GM12891 (cell line): ENCODE results near the gene HTR1B. TPM values are rescaled to one million over a fixed set of nuclear protein-coding genes. Genes with fewer than 3 reads are reported as not detected.

Experiments used
- DNase-seq: peaks from one replicate; pipeline ENCODE4 v3.0.0; 2011; ENCODE audit warnings: low spot score; ENCODE audit not compliant: insufficient read length
- FAIRE-seq: peaks from 2 replicates; lab custom pipeline; 2011; peaks lifted over from hg19 to GRCh38; lab: Jason Lieb, UNC
- PAX5 ChIP-seq: IDR thresholded peaks from 2 replicates; pipeline ENCODE4 v1.6.1; 2011; ENCODE audit warnings: low read length, moderate library complexity, mild to moderate bottlenecking; ENCODE audit not compliant: insufficient read depth, severe bottlenecking
- POLR2A ChIP-seq: IDR thresholded peaks from 2 replicates; pipeline ENCODE4 v1.6.1; 2011; ENCODE audit warnings: low read depth, low read length, control low read depth
- POLR2AphosphoS5 ChIP-seq: IDR thresholded peaks from 2 replicates; pipeline ENCODE4 v1.6.1; 2011; ENCODE audit warnings: low read depth, low read length, control low read depth
- POU2F2 ChIP-seq: IDR thresholded peaks from 2 replicates; pipeline ENCODE4 v1.6.1; 2011; ENCODE audit warnings: low read depth, mild to moderate bottlenecking, control low read depth, low read length, moderate library complexity
- SPI1 ChIP-seq: IDR thresholded peaks from 2 replicates; pipeline ENCODE4 v1.6.1; 2011; ENCODE audit warnings: low read depth, low read length, control low read depth
- TAF1 ChIP-seq: IDR thresholded peaks from 2 replicates; pipeline ENCODE4 v1.6.1; 2011; ENCODE audit warnings: low read depth, low read length, control low read depth
- polyA plus RNA-seq: library from polyadenylated mRNA; unstranded; fragments of >200 nt; gene quantifications from one replicate; pipeline ENCODE4 v1.2.1, GENCODE V29; 2012; ENCODE audit warnings: low read depth, missing spikeins, inconsistent platforms; ENCODE audit not compliant: missing spikeins

HTR1B gene, protein sequence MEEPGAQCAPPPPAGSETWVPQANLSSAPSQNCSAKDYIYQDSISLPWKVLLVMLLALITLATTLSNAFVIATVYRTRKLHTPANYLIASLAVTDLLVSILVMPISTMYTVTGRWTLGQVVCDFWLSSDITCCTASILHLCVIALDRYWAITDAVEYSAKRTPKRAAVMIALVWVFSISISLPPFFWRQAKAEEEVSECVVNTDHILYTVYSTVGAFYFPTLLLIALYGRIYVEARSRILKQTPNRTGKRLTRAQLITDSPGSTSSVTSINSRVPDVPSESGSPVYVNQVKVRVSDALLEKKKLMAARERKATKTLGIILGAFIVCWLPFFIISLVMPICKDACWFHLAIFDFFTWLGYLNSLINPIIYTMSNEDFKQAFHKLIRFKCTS
- not detected for polyA plus RNA-seq

DNA sequence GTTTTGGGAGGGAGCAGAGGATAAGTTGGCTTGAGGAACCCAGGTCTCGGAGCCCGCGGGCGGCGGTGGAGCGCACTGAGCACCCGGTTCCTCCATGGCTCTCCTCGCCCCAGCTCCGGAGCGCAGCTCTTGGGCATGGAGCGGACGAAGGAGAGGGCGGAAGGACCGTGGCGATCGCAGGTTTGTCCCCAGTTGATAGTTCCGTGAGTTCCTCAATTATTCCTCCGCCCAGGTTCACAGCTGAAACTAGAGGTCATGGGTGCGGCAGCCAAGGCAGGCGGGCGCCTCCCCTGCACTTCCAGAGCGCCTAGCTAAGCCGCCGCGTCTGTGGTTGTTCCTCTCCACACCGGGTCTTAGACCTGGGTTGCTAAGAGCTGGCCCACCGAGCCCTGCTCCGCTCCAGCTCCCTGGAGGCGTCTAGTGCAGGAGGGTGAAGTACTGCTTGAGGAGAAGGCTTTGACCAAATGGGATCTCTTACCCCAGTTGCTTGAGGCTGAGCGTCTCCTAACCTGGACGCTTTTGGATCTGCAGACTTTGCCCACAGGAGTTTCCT, at the start of gene HTR1B:
Gene HTR1B, minus strand, starts transcription at position 184 of the 553 bp plus-strand sequence. Its CDS starts 88 bp downstream, at position 96.
- no peak for FAIRE-seq
- TF ChIP-seq SPI1: no peak
- no peak for TF ChIP-seq POLR2A
- TF ChIP-seq POU2F2: no peak
- no peak for TF ChIP-seq POLR2AphosphoS5
- no peak for TF ChIP-seq PAX5
- TF ChIP-seq TAF1: no peak
- no peak for DNase-seq

- FAIRE-seq (no peak), DNase-seq (no peak)
- TF ChIP-seq SPI1: no peak
- no peak for TF ChIP-seq POLR2AphosphoS5
- no peak for TF ChIP-seq TAF1
- no peak for TF ChIP-seq POLR2A
- no peak for TF ChIP-seq PAX5
- no peak for TF ChIP-seq POU2F2
These were observed 49.3 kb upstream of the HTR1B start for GRCh38 chr6:77512554-77512953.

DNA sequence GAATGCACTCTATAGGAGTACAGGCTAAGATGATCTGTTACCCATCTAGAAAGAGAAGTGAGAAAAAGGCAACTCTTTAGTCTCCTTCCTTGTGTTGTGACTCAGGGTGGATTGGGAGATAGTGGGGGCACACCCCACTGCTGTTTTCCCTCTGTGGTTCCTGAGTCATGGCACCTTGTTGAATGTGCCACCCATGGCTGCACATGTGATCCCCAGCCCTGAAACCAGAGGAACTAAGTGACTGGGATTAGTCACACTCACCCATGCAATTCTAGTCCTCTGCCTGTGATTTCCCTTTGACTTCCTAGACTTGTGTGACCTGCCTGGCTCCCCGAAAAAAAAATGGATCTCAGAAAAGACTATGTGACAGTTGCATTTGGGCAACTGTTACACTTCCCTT, 48.6 kb upstream of the HTR1B start:
- FAIRE-seq (no peak), DNase-seq (no peak)
- TF ChIP-seq SPI1: no peak

DNA sequence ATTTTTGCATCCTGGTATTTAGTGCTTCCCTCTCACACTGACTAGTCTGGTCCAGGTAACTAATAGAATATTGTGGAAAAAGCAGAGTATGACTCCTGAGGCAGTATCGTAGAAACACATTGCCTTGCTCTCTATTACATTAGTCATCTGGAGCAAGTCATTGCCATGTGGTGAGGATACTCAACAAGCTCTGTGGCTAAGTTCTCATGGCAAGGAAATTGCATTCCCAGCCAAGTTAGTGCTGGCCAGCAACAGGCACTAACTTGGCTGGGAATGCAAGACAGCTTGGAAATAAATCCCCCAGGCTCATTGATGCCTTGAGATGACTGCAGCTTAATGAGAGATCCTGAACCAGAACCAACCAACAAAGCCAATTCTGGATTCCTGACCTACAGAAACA, 39.7 kb upstream of the HTR1B start:
- DNase-seq (no peak), FAIRE-seq (no peak)
- TF ChIP-seq POU2F2 (no peak), POLR2A (no peak), SPI1 (no peak), POLR2AphosphoS5 (no peak), PAX5 (no peak), TAF1 (no peak)

DNA sequence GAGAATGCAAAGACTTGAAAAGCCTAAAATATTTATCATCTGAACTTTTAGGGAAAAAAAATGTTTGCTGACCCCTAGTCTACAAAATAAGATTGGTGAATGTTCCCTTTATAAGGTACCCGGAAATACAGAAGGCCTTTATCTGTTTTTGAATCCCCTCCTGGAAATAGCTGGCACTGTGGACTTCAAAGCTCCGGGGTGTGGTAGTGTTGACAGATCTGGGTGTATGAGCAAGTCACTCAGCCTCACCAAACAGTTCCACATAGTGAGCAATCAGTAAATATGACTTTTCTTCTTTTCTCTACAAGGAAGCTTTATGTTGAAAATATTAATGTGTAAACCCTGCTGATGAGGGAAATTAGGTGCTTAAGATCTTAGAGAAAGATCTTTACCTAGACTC, 29.2 kb upstream of the HTR1B start:
- TF ChIP-seq PAX5 (no peak), POU2F2 (no peak), SPI1 (no peak), TAF1 (no peak), POLR2AphosphoS5 (no peak), POLR2A (no peak)
- no peak for FAIRE-seq
- DNase-seq: no peak

- FAIRE-seq (no peak), DNase-seq (no peak)
- TF ChIP-seq POLR2AphosphoS5 (no peak), PAX5 (no peak), POU2F2 (no peak), SPI1 (no peak), TAF1 (no peak), POLR2A (no peak)
These were observed 24.6 kb upstream of the HTR1B start for GRCh38 chr6:77487808-77488425.

GRCh38 chr6:77482981-77483380, 19.7 kb upstream of the HTR1B start:
- FAIRE-seq (no peak), DNase-seq (no peak)
- TF ChIP-seq POLR2A: no peak
- no peak for TF ChIP-seq PAX5
- TF ChIP-seq TAF1: no peak
- no peak for TF ChIP-seq POLR2AphosphoS5
- no peak for TF ChIP-seq POU2F2
- no peak for TF ChIP-seq SPI1

DNA sequence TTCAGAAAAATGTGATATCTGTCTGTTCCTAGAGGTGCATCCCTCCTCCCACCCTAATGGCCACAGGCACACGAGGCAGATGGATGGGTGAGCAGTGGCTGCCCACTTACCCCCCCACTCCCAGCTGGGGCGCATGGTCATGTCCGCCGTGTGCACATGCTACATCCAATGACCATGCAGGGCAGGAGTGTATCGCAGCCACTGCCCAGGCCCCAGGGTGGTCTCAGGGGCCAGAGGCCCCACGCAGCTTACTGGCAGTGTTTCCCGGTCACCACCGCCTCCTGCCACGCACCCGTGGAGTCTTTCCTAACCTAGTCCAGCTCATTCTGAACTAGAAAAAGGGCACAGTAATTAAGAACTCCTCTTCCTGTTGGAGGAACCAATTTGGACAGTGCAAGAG, 11.7 kb upstream of the HTR1B start:
- no peak for FAIRE-seq
- TF ChIP-seq POLR2A: no peak
- no peak for TF ChIP-seq POU2F2
- TF ChIP-seq PAX5: no peak
- no peak for TF ChIP-seq TAF1
- TF ChIP-seq SPI1: no peak
- TF ChIP-seq POLR2AphosphoS5: no peak
- no peak for DNase-seq

- FAIRE-seq (no peak), DNase-seq (no peak)
These were observed 11.1 kb upstream of the HTR1B start for GRCh38 chr6:77474286-77474956.

More at GRCh38 chr6:77474286-77474956, 11.1 kb upstream of the HTR1B start:
- TF ChIP-seq SPI1: no peak
- TF ChIP-seq POU2F2: no peak
- TF ChIP-seq TAF1: no peak
- no peak for TF ChIP-seq PAX5
- no peak for TF ChIP-seq POLR2A
- TF ChIP-seq POLR2AphosphoS5: no peak
